PC-3 (cell line): ENCODE measurements around the gene RIPPLY3. TPM values are rescaled to one million over a fixed set of nuclear protein-coding genes. Genes with fewer than 3 reads are reported as not detected.
A peak's percentile ranks its signal among the peaks of the same experiment; 100 is the strongest.

ENCODE experiments used
- ATAC-seq: fragments of 200-7000 bp; cut with Tn5 transposase; 2 replicates; pipeline ENCODE4 v1.9.1; 2020; ENCODE audit warnings: mild to moderate bottlenecking, moderate library complexity
- BruUV-seq: library from RNA; stranded (reverse); fragments of 400-500 nt; replicated peaks from 2 replicates; lab custom pipeline; 2021; lab: Mats Ljungman, UMichigan
- CTCF ChIA-PET: fragments of 300-600 bp; sonication (Branson Sonifier 250); formaldehyde crosslinking; loops from one replicate; lab custom pipeline; 2022; ENCODE audit warnings: antibody characterized with exemption; lab: Charles Lee
- POLR2A ChIA-PET: fragments of 300-600 bp; sonication (Branson Sonifier 250); formaldehyde crosslinking; loops from one replicate; lab custom pipeline; 2022; ENCODE audit warnings: antibody characterized with exemption; ENCODE audit not compliant: unreplicated experiment; lab: Charles Lee
- DNase-seq: peaks from one replicate; pipeline ENCODE4 v3.0.0-alpha.2; 2015
- H2AFZ ChIP-seq: fragments of 300-600 bp; sonication (generic); 2 replicates; pipeline ENCODE4 v1.6.0; 2016; ENCODE audit warnings: antibody characterized with exemption, low read length
- H3F3A ChIP-seq: fragments of 300-600 bp; sonication (generic); one replicate; pipeline ENCODE4 v1.6.0; 2017; ENCODE audit warnings: antibody characterized with exemption, low read length, control low read depth, mild to moderate bottlenecking; ENCODE audit not compliant: unreplicated experiment
- H3K27ac ChIP-seq: fragments of 300-600 bp; sonication (generic); 2 replicates; pipeline ENCODE4 v1.5.1; 2016; ENCODE audit warnings: mild to moderate bottlenecking, low read length
- H3K27me3 ChIP-seq: fragments of 300-600 bp; sonication (generic); 2 replicates; pipeline ENCODE4 v1.6.1; 2016; ENCODE audit warnings: low read length, mixed read lengths
- H3K36me3 ChIP-seq: fragments of 300-600 bp; sonication (generic); 2 replicates; pipeline ENCODE4 v1.6.1; 2016; ENCODE audit warnings: low read depth, mixed run types, low read length, mixed read lengths
- H3K4me1 ChIP-seq: fragments of 300-600 bp; sonication (generic); 2 replicates; pipeline ENCODE4 v1.5.1; 2016; ENCODE audit warnings: low read length; ENCODE audit not compliant: insufficient read depth
- H3K4me2 ChIP-seq: fragments of 300-600 bp; sonication (generic); 2 replicates; pipeline ENCODE4 v1.6.0; 2016; ENCODE audit warnings: low read length
- H3K4me3 ChIP-seq: fragments of 300-600 bp; sonication (generic); 2 replicates; pipeline ENCODE4 v1.5.1; 2016; ENCODE audit warnings: mild to moderate bottlenecking, low read length, mixed read lengths
- H3K79me2 ChIP-seq: fragments of 300-600 bp; sonication (generic); 2 replicates; pipeline ENCODE4 v1.6.1; 2017; ENCODE audit warnings: low read length, mixed read lengths
- H3K9ac ChIP-seq: fragments of 300-600 bp; sonication (generic); 2 replicates; pipeline ENCODE4 v1.6.0; 2016; ENCODE audit warnings: mild to moderate bottlenecking, low read length
- H3K9me2 ChIP-seq: fragments of 300-600 bp; sonication (generic); replicated peaks from 2 replicates; pipeline ENCODE4 v1.6.1; 2016; ENCODE audit warnings: mixed run types, low read length, mixed read lengths
- H3K9me3 ChIP-seq: fragments of 300-600 bp; sonication (generic); 2 replicates; pipeline ENCODE4 v1.6.1; 2016; ENCODE audit warnings: low read length, mixed read lengths
- H4K20me1 ChIP-seq: fragments of 300-600 bp; sonication (generic); 2 replicates; pipeline ENCODE4 v1.6.1; 2016; ENCODE audit warnings: low read length, mixed read lengths
- CTCF ChIP-seq: fragments of 300-600 bp; sonication (generic); conservative IDR thresholded peaks from 2 replicates; pipeline ENCODE4 v1.5.1; 2017; ENCODE audit warnings: antibody characterized with exemption, low read depth, mild to moderate bottlenecking, low read length
- EZH2 ChIP-seq: fragments of 300-600 bp; sonication (generic); IDR thresholded peaks from one replicate; pipeline ENCODE4 v1.6.1; 2017; ENCODE audit warnings: antibody characterized with exemption, mild to moderate bottlenecking, low read length; ENCODE audit not compliant: unreplicated experiment
- EZH2phosphoT487 ChIP-seq: fragments of 300-600 bp; sonication (generic); IDR thresholded peaks from 2 replicates; pipeline ENCODE4 v1.6.1; 2018; ENCODE audit warnings: mild to moderate bottlenecking, antibody characterized with exemption, low read length, borderline replicate concordance
- intact Hi-C: fragments of 100-400 bp; cut with micrococcal nuclease; formaldehyde crosslinking; loops from 2 replicates; pipeline ENCODE4 v1.9.0; 2023
- total RNA-seq: library from RNA; depleted of rRNA; stranded (reverse); fragments of >200 nt; gene quantifications from 2 replicates; pipeline ENCODE4 v1.2.3, GENCODE V29; 2014

Gene RIPPLY3
- total RNA-seq, 1 experiment from 2014 or later = 10.0 TPM

GRCh38 chr21:37036177-37036576 lies 29.7 kb downstream of the RIPPLY3 start:
- CTCF ChIA-PET = no interaction called here
- H3K9ac ChIP-seq = no peak overlapping the region
- H3F3A ChIP-seq = no peaks in the 10 kb centered on the region
- no peaks in the 10 kb centered on the region for H4K20me1 ChIP-seq
- ATAC-seq (no peak; the same call in 1 of the 2 replicates), DNase-seq (peak; percentile 37)
- H3K79me2 ChIP-seq = no peaks in the 10 kb centered on the region
- no peaks in the 10 kb centered on the region for H3K9me2 ChIP-seq
- POLR2A ChIA-PET = no interaction called here
- H3K9me3 ChIP-seq = no peaks in the 10 kb centered on the region
- intact Hi-C loops = no loop called here
- no peak overlapping the region for H3K4me2 ChIP-seq
- no peak overlapping the region for H3K4me3 ChIP-seq
- no peaks in the 10 kb centered on the region for H3K36me3 ChIP-seq
- TF ChIP-seq EZH2 (no peak), CTCF (no peak), EZH2phosphoT487 (no peak)
- no TSS peak for BruUV-seq
- no peak overlapping the region for H3K27ac ChIP-seq
- peaks cover 11% of the 10 kb centered on the region for H3K4me1 ChIP-seq
- H2AFZ ChIP-seq = no peak overlapping the region
- no peaks in the 10 kb centered on the region for H3K27me3 ChIP-seq

DNA sequence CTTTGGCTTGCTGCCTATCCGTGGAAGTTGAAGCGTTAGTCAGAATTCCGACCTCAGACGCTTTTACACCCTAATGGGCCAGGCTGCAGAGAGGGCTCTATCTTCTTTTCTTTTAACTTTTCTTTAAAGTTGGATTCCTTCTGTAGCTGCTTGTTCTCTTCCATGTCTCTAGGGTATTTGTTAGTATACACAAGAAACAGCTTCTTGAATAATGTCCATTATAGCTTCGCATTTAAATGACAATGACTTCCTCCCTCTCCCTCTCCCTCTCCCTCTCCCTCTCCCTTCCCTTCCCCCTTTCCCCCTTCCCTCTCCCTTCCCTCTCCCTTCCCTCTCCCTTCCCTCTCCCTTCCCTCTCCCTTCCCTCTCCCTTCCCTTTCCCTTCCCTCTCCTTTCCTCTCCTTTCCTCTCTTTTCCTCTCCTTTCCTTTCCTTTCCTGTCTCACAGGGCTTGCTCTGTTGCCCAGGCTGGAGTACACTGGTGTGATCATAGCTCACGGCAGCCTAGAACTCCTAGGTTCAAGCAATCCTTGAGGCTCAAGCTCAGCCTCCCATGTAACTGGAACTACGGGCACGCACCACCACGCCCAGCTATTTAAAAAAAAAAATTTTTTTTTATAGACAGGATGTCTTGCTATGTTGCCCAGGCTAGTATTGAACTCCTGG lies 33.0 kb downstream of the RIPPLY3 start:
- H2AFZ ChIP-seq = no peak overlapping the region
- ATAC-seq = no peak
- H3K4me3 ChIP-seq = no peak overlapping the region

More for the DNA sequence above, 33.0 kb downstream of the RIPPLY3 start:
- no peaks in the 10 kb centered on the region for H4K20me1 ChIP-seq
- no peak overlapping the region for H3K27ac ChIP-seq
- H3K9me3 ChIP-seq = no peaks in the 10 kb centered on the region
- H3F3A ChIP-seq = no peaks in the 10 kb centered on the region
- no peak overlapping the region for H3K4me2 ChIP-seq
- H3K9ac ChIP-seq = no peak overlapping the region
- no peak for TF ChIP-seq EZH2
- TF ChIP-seq CTCF = no peak
- TF ChIP-seq EZH2phosphoT487 = no peak
- no peaks in the 10 kb centered on the region for H3K36me3 ChIP-seq
- H3K4me1 ChIP-seq = no peaks in the 10 kb centered on the region
- H3K79me2 ChIP-seq = no peaks in the 10 kb centered on the region
- H3K27me3 ChIP-seq = no peaks in the 10 kb centered on the region
- BruUV-seq = no TSS peak
- no peak for DNase-seq
- H3K9me2 ChIP-seq = no peaks in the 10 kb centered on the region
- CTCF ChIA-PET = no interaction called here
- intact Hi-C loops = no loop called here
- POLR2A ChIA-PET = no interaction called here
